DOHH2 (cell line): Measurements from ENCODE around the gene GUCY1A2.

Experiments used
- CTCF ChIP-seq: fragments of 200-600 bp; sonication (generic); IDR thresholded peaks from one replicate; pipeline ENCODE4 v1.5.1; 2014; ENCODE audit warnings: antibody characterized with exemption, mild to moderate bottlenecking, low read depth, low read length; ENCODE audit not compliant: poor library complexity, severe bottlenecking
- EZH2phosphoT487 ChIP-seq: fragments of 200-600 bp; sonication (generic); IDR thresholded peaks from 2 replicates; pipeline ENCODE4 v1.6.1; 2017; ENCODE audit warnings: borderline replicate concordance, mild to moderate bottlenecking, antibody characterized with exemption, low read length, moderate library complexity, mixed read lengths

- TF ChIP-seq CTCF (no peak), EZH2phosphoT487 (no peak)
Measured at GRCh38 chr11:106827687-106828086, 190.6 kb downstream of the GUCY1A2 start.
